Germinal center (tissue), 1 donor: Measurements from ENCODE around the gene HOXB4.

Experiments used
- DNase-seq: peaks from one replicate; pipeline ENCODE4 v3.0.0; 2012; ENCODE audit warnings: mixed read lengths, low spot score

Gene HOXB4

GRCh38 chr17:48528936-48529682 is 49.0 kb downstream of the HOXB4 start:
- no peak for DNase-seq

DNA sequence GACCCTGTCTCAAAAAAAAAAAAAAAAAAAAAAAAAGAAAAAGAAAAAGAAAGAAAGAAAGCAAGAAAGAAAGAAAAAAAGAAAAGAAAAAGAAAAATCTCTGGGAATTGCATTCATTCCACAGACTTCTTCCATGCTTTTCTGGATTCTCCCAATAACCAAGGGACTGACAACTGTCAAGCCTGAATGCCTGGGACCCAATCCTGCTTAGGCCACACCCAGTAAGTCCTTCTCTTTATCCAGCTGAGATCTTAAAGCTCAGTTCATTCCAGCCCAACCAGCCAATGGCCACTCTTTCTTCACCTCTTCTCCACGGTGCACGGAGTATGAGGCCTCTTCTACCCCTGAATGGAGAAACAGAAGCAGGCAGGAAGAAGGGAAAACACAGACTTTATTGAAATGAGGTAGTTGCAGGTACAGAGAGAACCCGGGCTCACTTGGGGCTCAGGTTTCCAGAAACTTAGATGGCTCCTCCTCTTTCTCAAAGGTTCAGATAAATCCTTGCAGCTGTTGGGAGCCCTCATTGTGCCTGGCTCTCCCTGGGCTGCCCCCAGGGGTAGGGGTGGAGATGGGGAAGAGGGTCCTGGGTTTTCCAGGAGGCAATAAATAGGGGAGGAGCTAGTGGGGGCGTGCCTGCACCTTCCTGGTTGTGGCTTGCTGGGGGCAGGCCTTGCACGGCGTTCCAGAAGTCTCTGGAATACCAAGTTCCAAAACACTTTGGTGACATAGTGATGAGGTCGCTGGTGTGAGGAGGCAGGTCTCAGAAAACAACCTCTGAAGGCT is 49.8 kb downstream of the HOXB4 start:
- DNase-seq, result no peak

GRCh38 chr17:48527547-48527932 is 50.6 kb downstream of the HOXB4 start:
- no peak for DNase-seq

GRCh38 chr17:48526608-48527546 is 51.3 kb downstream of the HOXB4 start:
- no peak for DNase-seq
